Posterior vena cava (tissue), 2 donors: ENCODE data around the gene CYP19A1. TPM values are rescaled to one million over a fixed set of nuclear protein-coding genes. Genes with fewer than 3 reads are reported as not detected.
"Not testable (repeated sequence)": the region's sequence is repeated elsewhere in the genome, so short reads cannot be mapped to it uniquely, and the experiment has no call there.

ENCODE experiments used
- DNase-seq: peaks from one replicate; pipeline ENCODE4 v3.0.0-alpha.2; 2020; ENCODE audit warnings: low spot score
- intact Hi-C, 2 donors: fragments of 100-400 bp; cut with DNase I; formaldehyde crosslinking; loops; one replicate each; pipeline versions ENCODE4 v1.14.1 to v1.14.2; 2022 to 2023
- total RNA-seq, 2 donors: library from RNA; stranded (reverse); fragmentation: NEBNext Ultra II Directional; extraction: Animal tissue kit (Norgen Biotek cat#: 25700); gene quantifications; one replicate each; pipeline ENCODE4 v1.2.1, GENCODE V29; 2021
- donor health status: DM: yes; HTN: yes; CAD: no.
- donor health status: DM: yes; HTN: yes; CAD: no.

Gene CYP19A1
- total RNA-seq, 2 donors from 2014 or later = 1.8 to 2.7 TPM

- DNase-seq = no peak
- intact Hi-C loops = no loop called here
Measured at GRCh38 chr15:51277101-51277500, 61.3 kb downstream of the CYP19A1 start.

GRCh38 chr15:51274956-51275355 is 63.4 kb downstream of the CYP19A1 start:
- intact Hi-C loops = no loop called here
- DNase-seq = no peak

GRCh38 chr15:51270706-51271105 is 67.7 kb downstream of the CYP19A1 start:
- intact Hi-C loops = no loop called here
- no peak for DNase-seq

GRCh38 chr15:51269496-51269895 is 68.9 kb downstream of the CYP19A1 start:
- no peak for DNase-seq
- intact Hi-C loops = no loop called here

GRCh38 chr15:51267703-51268083 is 70.7 kb downstream of the CYP19A1 start:
- intact Hi-C loops = no loop called here
- DNase-seq = no peak

- DNase-seq = no peak
- intact Hi-C loops = no loop called here
Measured at GRCh38 chr15:51267051-51267702, 71.2 kb downstream of the CYP19A1 start.

- intact Hi-C loops = no loop called here
- no peak for DNase-seq
Measured at GRCh38 chr15:51266656-51267050, 71.7 kb downstream of the CYP19A1 start.

GRCh38 chr15:51265037-51265555 is 73.3 kb downstream of the CYP19A1 start:
- DNase-seq = no peak
- intact Hi-C loops = no loop called here

GRCh38 chr15:51263726-51264125 is 74.7 kb downstream of the CYP19A1 start:
- intact Hi-C loops = no loop called here
- no peak for DNase-seq

GRCh38 chr15:51263116-51263515 is 75.3 kb downstream of the CYP19A1 start:
- no peak for DNase-seq
- intact Hi-C loops = no loop called here

GRCh38 chr15:51262463-51262862 is 75.9 kb downstream of the CYP19A1 start:
- intact Hi-C loops = no loop called here

GRCh38 chr15:51261113-51261512 is 77.3 kb downstream of the CYP19A1 start:
- DNase-seq, intact Hi-C loops: not testable (repeated sequence)

More at GRCh38 chr15:51262463-51262862, 75.9 kb downstream of the CYP19A1 start:
- no peak for DNase-seq

GRCh38 chr15:51260202-51260601 is 78.2 kb downstream of the CYP19A1 start:
- intact Hi-C loops = no loop called here
- no peak for DNase-seq

- intact Hi-C loops = no loop called here
- DNase-seq = no peak
Measured at GRCh38 chr15:51255533-51255932, 82.9 kb downstream of the CYP19A1 start.

GRCh38 chr15:51253366-51253765 is 85.0 kb downstream of the CYP19A1 start:
- no peak for DNase-seq
- intact Hi-C loops = no loop called here

- intact Hi-C loops = no loop called here
Measured at GRCh38 chr15:51252671-51253070, 85.7 kb downstream of the CYP19A1 start.

GRCh38 chr15:51251556-51251955 is 86.8 kb downstream of the CYP19A1 start:
- intact Hi-C loops = no loop called here

More at GRCh38 chr15:51252671-51253070, 85.7 kb downstream of the CYP19A1 start:
- DNase-seq = no peak

GRCh38 chr15:51250217-51251011 is 88.0 kb downstream of the CYP19A1 start:
- intact Hi-C loops = no loop called here
- DNase-seq = no peak

More at GRCh38 chr15:51251556-51251955, 86.8 kb downstream of the CYP19A1 start:
- no peak for DNase-seq

GRCh38 chr15:51245628-51246027 is 92.8 kb downstream of the CYP19A1 start:
- DNase-seq = no peak
- intact Hi-C loops = no loop called here

GRCh38 chr15:51244423-51244869 is 94.0 kb downstream of the CYP19A1 start:
- intact Hi-C loops = no loop called here
- DNase-seq = no peak
